GM21529 (cell line): ENCODE results near the gene CALR.
"Not testable (repeated sequence)": the region's sequence is repeated elsewhere in the genome, so short reads cannot be mapped to it uniquely, and the experiment has no call there.

Experiments used
- ATAC-seq: cut with Tn5 transposase; IDR thresholded peaks from one replicate; pipeline ENCODE4 v1.9.1; 2021; ENCODE audit not compliant: unreplicated experiment

Gene CALR

DNA sequence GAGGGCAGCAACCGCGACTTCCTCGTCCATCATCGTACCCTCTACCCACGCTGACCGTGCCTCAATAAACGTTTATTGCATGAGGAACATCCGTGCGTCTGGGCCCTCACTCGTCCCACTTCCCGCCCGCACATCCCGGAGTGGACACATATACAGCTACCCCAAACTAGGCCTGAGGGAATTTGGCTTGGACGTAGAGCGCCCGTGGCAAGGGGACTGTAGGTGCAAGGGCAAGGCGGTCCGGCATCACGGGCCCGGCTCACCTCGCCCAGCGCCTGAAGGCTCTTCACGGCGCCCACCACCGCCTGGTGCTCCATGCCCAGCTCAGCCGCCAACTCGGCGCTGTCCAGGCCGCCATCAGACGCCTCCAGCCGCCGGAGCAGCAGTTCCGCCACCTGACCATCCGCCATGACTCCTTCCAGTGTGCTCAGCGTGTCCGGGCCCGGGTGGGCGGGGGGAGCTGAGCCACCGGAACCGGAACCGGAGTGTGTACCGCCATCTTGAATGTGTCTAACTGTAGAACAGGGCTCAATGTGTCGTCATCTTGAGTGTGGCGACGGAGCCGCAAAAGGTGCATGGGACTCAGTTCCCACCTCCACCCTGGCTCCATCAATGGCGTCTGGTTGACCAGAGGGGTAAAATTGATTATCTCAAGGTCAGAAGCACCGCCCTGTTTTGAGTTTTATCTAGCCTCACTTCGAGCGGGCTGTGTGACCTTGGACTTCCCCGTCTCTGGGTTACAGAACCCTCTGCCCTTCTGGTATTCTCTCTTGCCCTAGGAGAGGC, 4.9 kb upstream of the CALR start, which contains the start of gene FARSA:
Gene FARSA, minus strand, starts transcription at position 425 of the 786 bp plus-strand sequence. Its CDS starts 15 bp downstream, at position 410.
- peak; percentile 42 for ATAC-seq

DNA sequence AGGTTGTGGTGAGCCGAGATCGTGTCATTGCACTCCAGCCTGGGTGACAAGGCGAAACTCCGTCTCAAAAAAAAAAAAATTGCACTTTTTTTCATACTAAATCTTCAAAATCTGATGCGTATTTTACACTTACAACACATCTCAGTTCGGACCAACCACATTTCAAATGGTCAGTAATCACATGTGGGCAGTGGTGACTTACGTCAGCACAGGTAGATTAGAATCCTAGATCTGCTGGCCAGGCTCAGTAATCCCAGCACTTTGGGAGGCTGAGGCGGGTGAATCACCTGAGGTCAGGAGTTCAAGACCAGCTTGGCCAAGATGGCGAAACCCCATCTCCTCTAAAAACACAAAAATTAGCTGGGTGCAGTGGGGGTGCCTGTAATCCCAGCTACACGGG, 3.3 kb upstream of the CALR start:
- ATAC-seq, result no peak

DNA sequence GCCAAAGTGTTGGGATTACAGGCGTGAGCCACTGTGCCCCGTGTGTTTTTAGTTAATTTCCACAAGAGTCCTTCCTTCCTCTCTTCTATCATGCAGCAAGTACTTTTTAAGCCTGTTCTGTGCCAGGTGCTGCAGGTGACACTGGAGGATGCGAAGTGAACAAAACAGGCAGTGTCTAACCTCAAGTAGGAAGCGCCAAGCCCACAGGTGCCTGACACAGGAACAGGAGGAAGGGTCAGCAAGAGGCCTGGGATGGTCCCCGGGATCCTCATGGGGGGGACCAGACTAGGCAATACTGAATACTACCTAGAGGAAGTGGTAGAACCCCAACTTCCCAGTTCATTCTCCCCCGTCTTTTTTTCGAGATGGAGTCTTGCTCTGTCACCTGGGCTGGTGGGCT, 1.8 kb upstream of the CALR start:
- ATAC-seq, result no peak

DNA sequence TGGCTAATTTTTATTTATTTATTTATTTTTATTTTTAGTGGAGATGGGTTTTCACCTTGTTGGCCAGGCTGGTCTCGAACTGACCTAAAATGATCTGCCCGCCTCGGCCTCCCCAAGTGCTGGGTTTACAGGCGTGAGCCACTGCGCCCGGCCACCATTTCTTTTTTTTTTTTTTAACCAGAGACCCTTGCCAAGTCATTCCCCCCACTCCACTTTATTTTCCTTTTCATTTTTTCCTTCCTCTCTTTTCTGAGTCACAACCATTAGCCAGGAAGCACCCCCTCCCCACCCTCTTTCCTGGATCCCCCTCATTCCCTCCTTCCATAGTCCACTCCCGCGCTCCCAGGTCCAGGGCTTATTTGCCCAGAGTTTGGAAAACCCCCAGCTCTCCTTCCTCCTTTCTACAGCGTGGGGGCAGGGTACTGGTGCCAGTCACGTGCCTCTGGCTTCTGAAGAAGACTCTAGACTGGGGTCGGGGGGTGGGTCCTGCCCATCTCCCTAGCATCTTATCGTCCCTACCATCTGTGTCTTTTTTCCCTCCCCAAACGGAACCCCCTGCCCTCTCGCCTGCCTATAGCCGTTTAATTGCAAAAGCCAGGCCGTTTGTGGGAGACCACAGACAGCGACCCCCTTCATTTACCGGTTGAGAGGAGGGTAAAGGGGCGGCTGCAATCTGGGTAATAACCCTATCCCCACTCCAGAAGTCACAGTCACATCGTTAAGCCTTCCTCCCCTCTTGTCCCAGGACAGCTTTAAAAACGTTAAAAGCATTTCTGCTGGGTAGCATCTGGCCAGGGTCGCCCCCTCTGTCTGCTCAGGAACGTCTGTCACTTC, 1.1 kb upstream of the CALR start:
- ATAC-seq, result no peak

DNA sequence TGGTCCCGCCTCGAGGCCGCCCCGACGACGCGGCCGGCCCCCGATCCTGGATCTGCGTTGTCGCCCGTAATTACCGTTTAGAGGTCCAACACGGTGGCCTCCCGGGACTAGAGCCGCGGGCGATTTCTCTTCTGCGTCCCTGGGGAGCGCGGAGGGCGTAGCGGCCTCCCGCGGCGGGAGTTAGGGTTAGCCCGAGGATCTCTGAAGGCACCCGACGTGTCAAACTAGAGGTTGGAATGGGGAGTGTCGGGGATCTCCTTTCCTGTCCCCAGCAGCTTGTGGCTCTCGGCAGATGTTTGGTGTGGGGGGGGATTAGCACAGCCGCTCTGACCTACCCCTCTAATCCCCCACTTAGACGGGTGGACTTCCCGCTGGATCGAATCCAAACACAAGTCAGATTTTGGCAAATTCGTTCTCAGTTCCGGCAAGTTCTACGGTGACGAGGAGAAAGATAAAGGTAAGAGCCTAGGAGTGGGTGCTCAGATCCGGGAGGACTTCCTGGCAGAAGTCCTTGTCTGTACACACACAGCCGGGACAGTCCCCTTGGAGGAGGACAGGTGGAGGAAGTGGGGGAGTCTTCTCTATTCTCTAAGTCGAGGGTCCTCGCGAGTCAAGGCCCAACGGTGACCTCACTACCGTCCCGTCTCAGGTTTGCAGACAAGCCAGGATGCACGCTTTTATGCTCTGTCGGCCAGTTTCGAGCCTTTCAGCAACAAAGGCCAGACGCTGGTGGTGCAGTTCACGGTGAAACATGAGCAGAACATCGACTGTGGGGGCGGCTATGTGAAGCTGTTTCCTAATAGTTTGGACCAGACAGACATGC, 581 bp downstream of the CALR start:
- peak; percentile 5 for ATAC-seq

DNA sequence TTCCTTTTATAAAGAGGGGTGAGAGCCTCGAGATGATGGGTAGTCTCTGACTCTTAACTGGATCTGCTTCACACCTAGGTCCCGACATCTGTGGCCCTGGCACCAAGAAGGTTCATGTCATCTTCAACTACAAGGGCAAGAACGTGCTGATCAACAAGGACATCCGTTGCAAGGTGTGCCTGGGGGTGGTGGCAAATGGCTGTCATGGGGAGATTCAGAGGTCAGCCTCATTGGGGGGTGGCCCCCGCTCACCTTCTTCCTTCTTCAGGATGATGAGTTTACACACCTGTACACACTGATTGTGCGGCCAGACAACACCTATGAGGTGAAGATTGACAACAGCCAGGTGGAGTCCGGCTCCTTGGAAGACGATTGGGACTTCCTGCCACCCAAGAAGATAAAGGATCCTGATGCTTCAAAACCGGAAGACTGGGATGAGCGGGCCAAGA, 1.6 kb downstream of the CALR start:
- ATAC-seq, result no peak

DNA sequence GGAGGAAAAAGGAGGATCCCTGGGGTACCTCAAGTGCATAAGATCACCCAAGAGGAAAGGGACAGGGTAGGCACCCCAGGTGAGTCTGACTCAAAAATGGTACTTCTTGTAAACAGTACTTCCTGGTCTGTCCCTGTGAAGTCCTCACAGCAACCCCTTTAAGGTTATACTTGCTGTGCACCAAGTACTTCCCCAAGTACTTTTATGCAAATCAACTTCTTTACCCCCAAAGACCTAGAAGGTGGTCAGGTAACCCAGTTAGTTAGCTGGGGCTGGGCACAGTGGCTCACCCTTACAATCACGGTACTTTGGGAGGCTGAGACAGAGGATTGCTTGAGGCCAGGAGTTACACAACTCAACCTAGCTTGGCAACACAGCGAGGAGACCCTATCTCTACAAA, 2.5 kb downstream of the CALR start:
- no peak for ATAC-seq

DNA sequence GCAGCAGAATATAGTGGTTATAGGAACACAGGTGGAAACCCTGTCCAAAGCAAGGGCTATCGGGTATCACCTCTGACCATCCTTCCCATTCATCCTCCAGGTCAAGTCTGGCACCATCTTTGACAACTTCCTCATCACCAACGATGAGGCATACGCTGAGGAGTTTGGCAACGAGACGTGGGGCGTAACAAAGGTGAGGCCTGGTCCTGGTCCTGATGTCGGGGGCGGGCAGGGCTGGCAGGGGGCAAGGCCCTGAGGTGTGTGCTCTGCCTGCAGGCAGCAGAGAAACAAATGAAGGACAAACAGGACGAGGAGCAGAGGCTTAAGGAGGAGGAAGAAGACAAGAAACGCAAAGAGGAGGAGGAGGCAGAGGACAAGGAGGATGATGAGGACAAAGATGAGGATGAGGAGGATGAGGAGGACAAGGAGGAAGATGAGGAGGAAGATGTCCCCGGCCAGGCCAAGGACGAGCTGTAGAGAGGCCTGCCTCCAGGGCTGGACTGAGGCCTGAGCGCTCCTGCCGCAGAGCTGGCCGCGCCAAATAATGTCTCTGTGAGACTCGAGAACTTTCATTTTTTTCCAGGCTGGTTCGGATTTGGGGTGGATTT, 5.1 kb downstream of the CALR start:
- no peak for ATAC-seq

DNA sequence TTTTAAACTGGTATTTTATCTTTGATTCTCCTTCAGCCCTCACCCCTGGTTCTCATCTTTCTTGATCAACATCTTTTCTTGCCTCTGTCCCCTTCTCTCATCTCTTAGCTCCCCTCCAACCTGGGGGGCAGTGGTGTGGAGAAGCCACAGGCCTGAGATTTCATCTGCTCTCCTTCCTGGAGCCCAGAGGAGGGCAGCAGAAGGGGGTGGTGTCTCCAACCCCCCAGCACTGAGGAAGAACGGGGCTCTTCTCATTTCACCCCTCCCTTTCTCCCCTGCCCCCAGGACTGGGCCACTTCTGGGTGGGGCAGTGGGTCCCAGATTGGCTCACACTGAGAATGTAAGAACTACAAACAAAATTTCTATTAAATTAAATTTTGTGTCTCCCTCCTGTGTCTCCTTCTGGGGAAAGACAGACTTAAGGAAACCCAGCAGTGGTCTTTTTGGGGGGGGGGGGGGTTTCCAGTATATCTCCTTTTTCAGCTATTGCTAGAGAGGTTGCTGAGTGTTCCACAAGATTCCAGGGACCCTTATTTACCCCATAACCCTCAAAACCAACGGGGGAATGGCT, 5.8 kb downstream of the CALR start:
- ATAC-seq, result no peak

DNA sequence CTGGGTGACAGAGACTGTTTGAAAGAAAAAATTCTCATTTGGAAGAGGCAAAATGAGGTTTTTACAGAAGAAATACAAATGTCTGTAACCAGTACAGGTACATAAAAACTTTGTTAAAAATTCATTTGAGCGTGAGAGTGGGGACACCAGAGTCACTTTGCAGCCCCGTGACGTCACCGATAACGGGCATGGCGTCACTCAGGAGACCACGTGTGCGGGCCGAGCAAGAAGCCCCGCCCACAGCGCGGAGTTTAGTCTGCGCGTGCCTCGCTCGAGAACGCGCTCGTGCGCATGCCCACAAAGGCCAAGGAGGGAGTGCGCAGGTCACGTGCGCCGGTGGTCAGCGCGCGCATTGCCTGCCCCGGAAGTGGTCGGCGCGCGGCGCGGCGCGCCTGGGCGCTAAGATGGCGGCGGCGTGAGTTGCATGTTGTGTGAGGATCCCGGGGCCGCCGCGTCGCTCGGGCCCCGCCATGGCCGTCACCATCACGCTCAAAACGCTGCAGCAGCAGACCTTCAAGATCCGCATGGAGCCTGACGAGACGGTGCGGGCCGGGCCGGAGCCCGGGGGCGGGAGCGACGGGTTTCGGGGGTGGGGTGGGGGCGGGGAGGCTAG, 7.2 kb downstream of the CALR start, which contains the start of gene RAD23A:
Gene RAD23A, plus strand, starts transcription at position 384 of the 613 bp plus-strand sequence. Its CDS starts 87 bp downstream, at position 471.
- ATAC-seq, result peak; percentile 60

DNA sequence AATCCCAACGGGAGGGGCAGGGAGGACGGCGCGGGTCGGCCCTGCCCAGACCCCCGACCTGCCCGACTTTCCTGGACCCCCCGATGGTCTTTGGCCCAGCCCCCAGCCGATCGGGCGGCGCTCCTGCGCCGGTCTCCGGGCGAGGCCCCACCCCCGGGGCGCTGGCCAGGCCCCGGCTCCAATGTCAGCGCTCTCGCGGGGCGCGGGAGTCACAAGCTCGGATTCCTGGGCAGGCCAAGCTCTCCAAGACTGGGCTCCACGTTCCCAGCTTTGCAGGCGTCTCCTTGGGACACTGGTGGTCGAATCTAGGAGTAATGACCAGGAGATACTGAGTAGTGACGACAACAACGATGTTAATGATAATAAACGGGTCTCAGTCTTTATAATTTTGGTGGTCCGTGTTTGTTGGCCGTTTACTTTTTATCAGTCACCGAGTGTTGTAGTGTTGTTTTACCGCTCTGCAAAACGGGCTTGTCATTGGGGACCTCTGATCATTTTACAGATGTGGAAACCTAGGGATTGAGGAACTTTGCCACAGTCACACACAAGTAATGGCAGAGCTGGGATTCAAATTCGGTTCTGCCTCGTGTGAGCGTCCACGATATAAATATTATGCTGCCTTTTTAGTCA, 7.8 kb downstream of the CALR start:
- ATAC-seq, result peak; percentile 37

DNA sequence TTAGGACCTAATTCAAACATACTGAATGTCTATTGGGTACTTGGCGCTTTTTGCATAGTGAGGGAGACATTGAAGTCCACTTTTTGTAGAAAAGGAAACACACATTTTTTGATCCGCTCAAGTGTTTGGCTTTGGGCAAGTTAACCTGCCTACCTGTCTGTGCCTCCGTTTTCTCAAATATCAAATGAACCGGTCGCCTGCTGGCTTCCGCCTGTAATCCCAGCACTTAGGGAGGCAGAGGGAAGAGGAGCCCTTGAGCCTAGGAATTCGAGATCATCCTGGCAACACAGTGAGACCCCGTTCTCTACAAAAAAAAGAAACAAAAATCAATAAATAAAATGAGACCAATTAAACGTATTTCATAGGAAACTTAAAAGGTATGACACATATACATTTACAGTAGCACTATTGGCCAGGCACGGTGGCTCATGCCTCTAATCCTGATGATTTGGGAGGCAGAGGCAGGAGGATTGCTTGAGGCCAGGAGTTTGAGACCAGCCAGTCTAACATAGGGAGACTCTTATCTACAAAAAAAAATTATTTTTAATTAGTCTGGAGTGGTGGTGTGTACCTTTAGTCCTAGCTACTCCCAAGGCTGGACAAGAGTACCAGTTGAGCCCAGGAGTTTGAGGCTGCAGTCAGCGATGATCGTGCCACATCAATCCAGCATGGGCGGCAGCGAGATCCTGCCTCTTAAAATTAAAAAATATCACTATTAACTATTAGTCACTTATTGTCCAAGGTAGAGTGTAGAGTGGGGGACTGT, 8.5 kb downstream of the CALR start:
- no peak for ATAC-seq

DNA sequence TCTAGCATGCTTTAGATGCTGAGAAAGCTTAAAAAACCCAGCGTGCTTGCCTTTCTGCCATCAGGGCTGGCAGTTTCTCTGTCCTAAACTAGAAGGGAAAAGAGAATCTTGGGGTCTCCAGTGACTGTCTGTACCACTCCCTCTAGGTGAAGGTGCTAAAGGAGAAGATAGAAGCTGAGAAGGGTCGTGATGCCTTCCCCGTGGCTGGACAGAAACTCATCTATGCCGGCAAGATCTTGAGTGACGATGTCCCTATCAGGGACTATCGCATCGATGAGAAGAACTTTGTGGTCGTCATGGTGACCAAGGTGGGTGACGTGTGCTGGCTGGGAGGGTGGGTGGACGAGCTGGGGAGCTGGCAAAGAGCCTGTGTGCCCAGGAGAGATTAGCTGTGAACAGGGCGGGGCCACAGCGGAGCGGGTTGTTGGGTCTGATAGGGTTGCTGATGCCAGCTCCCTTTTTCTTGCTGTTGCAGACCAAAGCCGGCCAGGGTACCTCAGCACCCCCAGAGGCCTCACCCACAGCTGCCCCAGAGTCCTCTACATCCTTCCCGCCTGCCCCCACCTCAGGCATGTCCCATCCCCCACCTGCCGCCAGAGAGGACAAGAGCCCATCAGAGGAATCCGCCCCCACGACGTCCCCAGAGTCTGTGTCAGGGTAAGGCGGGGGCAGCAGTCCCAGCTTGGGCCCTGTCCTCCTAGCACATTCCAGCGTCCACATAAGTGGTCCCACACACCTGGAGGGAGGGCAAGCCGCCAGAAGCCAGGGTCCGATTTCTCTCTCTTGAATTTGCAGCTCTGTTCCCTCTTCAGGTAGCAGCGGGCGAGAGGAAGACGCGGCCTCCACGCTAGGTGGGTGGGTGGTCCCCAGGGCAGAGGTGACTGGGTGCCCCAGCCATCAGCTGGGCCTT, 9.5 kb downstream of the CALR start:
- ATAC-seq, result no peak

DNA sequence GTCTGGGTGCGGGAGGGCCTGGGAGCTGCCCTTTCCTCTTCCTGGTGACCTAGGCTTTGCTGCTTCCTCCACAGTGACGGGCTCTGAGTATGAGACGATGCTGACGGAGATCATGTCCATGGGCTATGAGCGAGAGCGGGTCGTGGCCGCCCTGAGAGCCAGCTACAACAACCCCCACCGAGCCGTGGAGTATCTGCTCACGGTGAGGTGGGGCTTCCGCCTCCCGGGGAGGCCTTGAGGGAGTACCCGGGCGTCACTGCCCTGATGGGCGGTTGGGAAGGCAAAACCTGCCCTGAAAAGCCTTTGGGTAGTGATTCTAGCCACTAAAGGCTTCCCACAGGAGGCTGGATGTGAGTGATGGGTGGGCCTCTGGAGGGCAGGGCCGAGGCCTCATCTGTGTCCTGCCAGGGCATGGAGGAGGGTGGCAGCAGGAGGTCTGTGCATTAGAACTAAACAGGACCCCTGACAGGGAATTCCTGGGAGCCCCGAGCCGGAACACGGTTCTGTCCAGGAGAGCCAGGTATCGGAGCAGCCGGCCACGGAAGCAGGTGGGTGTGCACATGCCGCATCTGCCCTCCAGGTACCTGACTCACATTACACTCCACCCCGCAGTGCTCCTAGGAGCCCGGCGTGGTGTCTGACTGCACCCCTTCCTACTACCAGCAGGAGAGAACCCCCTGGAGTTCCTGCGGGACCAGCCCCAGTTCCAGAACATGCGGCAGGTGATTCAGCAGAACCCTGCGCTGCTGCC, 10.4 kb downstream of the CALR start:
- no peak for ATAC-seq

DNA sequence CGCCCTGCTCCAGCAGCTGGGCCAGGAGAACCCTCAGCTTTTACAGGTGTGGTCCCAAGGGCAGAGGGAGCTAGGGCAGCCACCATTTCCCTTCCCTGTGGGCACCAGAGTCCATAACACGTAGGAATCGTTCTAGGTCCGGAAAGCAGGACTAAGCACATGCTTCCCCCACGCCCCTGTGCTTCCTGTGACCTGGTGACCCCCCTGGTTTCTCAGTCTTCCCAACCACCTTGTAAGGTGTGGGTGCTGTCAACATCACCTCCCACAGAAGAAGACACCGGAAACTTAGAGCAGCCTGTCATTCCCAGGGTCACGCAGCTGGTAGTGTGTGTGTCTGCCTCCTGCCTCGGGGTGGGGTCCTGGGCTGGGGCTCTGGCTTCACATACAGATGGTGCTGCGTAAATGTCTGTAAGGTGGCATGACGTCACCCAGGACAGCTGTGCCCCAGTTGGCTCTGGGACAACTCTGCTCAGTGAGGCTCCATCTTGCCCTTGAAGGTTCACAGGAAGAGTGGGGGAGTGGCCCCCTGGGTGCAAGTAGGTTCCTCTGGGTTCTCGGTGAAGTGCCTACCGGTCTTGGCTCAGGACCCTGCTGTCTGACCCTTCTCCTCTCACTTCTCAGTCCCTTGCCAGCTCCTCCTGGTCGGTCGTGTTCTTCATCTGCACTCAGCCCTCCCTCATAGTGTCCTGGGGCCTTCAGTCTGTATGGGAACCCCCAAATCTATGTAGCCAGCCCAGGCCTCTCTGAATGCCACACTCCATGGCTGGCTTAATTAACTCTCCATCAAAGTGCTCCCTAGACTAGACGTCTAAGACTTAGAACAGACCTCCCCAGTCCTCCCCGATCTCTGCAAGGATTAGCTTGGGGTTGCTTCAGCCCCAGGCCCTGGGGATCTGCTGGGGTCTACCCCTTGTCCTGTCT, 11.2 kb downstream of the CALR start:
- ATAC-seq, result no peak

DNA sequence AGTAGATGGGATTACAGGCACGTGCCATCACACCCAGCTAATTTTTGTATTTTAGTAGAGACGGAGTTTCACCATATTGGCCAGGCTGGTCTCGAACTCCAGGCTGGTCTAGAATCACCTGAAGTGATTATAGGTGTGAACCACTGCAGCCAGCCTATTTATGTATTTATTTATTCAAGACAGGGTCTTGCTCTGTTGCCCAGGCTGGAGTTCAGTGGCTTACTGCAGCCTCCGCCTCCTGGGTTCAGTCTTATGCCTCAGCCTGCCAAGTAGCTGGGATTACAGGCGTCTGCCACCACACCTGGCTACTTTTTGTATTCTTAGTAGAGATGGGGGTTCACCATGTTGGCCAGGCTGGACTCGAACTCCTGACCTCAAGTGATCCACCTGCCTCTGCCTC, 13.6 kb downstream of the CALR start:
- not testable (repeated sequence) for ATAC-seq
